SK-N-SH (cell line): Measurements from ENCODE around the gene WIZ. TPM values are rescaled to one million over a fixed set of nuclear protein-coding genes. Genes with fewer than 3 reads are reported as not detected.

Experiments used
- CTCF ChIA-PET: fragments of 300-600, 350-600 bp; formaldehyde crosslinking; extraction: SDS; loops from one replicate; lab custom pipeline; 2021; lab: Yijun Ruan, JAX
- POLR2A ChIA-PET: fragments of 350-600 bp; sonication (Branson Sonifier 250); formaldehyde crosslinking; extraction: SDS; loops from one replicate; lab custom pipeline; 2020; ENCODE audit warnings: antibody characterized with exemption, inconsistent platforms; lab: Yijun Ruan, JAX
- DNase-seq: peaks from one replicate; pipeline ENCODE4 v3.0.0; 2012
- H2AFZ ChIP-seq: fragments of 200-600 bp; sonication (generic); 2 replicates; pipeline ENCODE4 v1.8.1; 2016; ENCODE audit warnings: antibody characterized with exemption, mild to moderate bottlenecking, low read depth
- H3F3A ChIP-seq: fragments of 200-600 bp; sonication (generic); replicated peaks from 2 replicates; pipeline ENCODE3; 2016; ENCODE audit warnings: antibody characterized with exemption, mild to moderate bottlenecking; ENCODE audit not compliant: insufficient read depth
- H3K27ac ChIP-seq, 2 experiments: fragments of 200-500 bp in 1 of 2; fragments of 200-600 bp in 1 of 2; sonication (Bioruptor generic) in 1 of 2; sonication (generic), shearing (Covaris generic) in 1 of 2; 2 replicates each; pipeline versions ENCODE4 v1.5.1 to v1.6.1; 2014 to 2016; ENCODE audit warnings: low read depth in 2 of 2, inconsistent platforms in 1 of 2, low read length in 1 of 2, mild to moderate bottlenecking in 1 of 2, mixed read lengths in 1 of 2
- H3K27me3 ChIP-seq: fragments of 200-600 bp; sonication (generic), shearing (Covaris generic); 2 replicates; pipeline ENCODE4 v1.6.1; 2016; ENCODE audit warnings: mixed run types; ENCODE audit not compliant: insufficient read depth
- H3K36me3 ChIP-seq, 2 experiments: fragments of 200-500 bp in 1 of 2; fragments of 200-600 bp in 1 of 2; sonication (Bioruptor generic) in 1 of 2; sonication (generic) in 1 of 2; replicated peaks in 1 of 2; 2 replicates each; pipeline versions ENCODE3 to v1.5.1; 2014 to 2016; ENCODE audit warnings: low read length in 1 of 2, mild to moderate bottlenecking in 1 of 2; ENCODE audit not compliant: insufficient read depth in 2 of 2, control insufficient read depth in 1 of 2
- H3K4me1 ChIP-seq, 2 experiments: fragments of 200-500 bp in 1 of 2; fragments of 200-600 bp in 1 of 2; sonication (Bioruptor generic) in 1 of 2; sonication (generic), shearing (Covaris generic) in 1 of 2; 2 replicates each; pipeline versions ENCODE4 v1.5.1 to v1.6.1; 2014 to 2016; ENCODE audit warnings: low read depth in 1 of 2, low read length in 1 of 2, mixed run types in 1 of 2; ENCODE audit not compliant: insufficient read depth in 2 of 2, control insufficient read depth in 1 of 2
- H3K4me2 ChIP-seq: fragments of 200-600 bp; sonication (generic), shearing (Covaris generic); 2 replicates; pipeline ENCODE4 v1.6.1; 2017; ENCODE audit warnings: mixed run types
- H3K4me3 ChIP-seq, 2 experiments: fragments of 200-500 bp in 1 of 2; fragments of 200-600 bp in 1 of 2; sonication (Bioruptor generic) in 1 of 2; sonication (generic), shearing (Covaris generic) in 1 of 2; 2 replicates each; pipeline versions ENCODE4 v1.5.1 to v1.8.1; 2014 to 2016; ENCODE audit warnings: low read depth in 2 of 2, inconsistent platforms in 1 of 2, low read length in 1 of 2, mild to moderate bottlenecking in 1 of 2, mixed read lengths in 1 of 2, moderate library complexity in 1 of 2
- H3K79me2 ChIP-seq: fragments of 200-600 bp; sonication (generic); 2 replicates; pipeline ENCODE4 v1.8.1; 2017; ENCODE audit warnings: mild to moderate bottlenecking; ENCODE audit not compliant: insufficient read depth
- H3K9ac ChIP-seq: fragments of 200-600 bp; sonication (generic); 2 replicates; pipeline ENCODE4 v1.6.1; 2017; ENCODE audit warnings: mixed run types
- H3K9me2 ChIP-seq: fragments of 200-600 bp; sonication (generic); 2 replicates; pipeline ENCODE4 v1.6.1; 2017; ENCODE audit warnings: mixed run types
- H3K9me3 ChIP-seq: fragments of 200-600 bp; sonication (generic); 2 replicates; pipeline ENCODE4 v1.6.1; 2017; ENCODE audit warnings: mixed run types, mild to moderate bottlenecking, moderate library complexity
- H4K20me1 ChIP-seq: fragments of 200-600 bp; sonication (generic); 2 replicates; pipeline ENCODE4 v1.6.1; 2017; ENCODE audit warnings: mild to moderate bottlenecking, mixed run types; ENCODE audit not compliant: insufficient read depth
- CHD2 ChIP-seq: fragments of 150-350 bp; IDR thresholded peaks from 2 replicates; pipeline ENCODE4 v1.6.1; 2018; ENCODE audit warnings: low read length; ENCODE audit not compliant: partially characterized antibody
- CTCF ChIP-seq: fragments of 200-600 bp; sonication (generic); IDR thresholded peaks from 2 replicates; pipeline ENCODE4 v1.6.1; 2017; ENCODE audit warnings: antibody characterized with exemption, mild to moderate bottlenecking, moderate library complexity
- EP300 ChIP-seq, 2 experiments: IDR thresholded peaks; 2 replicates each; pipeline versions ENCODE4 v1.4.0 to v1.6.1; 2012; ENCODE audit warnings: borderline replicate concordance in 1 of 2, low read depth in 1 of 2, low read length in 1 of 2
- EZH2phosphoT487 ChIP-seq: fragments of 200-600 bp; sonication (generic); IDR thresholded peaks from 2 replicates; pipeline ENCODE4 v1.6.1; 2017; ENCODE audit warnings: low read depth, mixed run types, mild to moderate bottlenecking, antibody characterized with exemption, moderate library complexity, borderline replicate concordance
- FOSL2 ChIP-seq: IDR thresholded peaks from 2 replicates; pipeline ENCODE4 v1.4.0; 2012; ENCODE audit warnings: low read depth, mild to moderate bottlenecking, moderate library complexity, borderline replicate concordance
- FOXJ3 ChIP-seq: sonication (generic); formaldehyde crosslinking; IDR thresholded peaks from 2 replicates; pipeline ENCODE4 v1.5.1; 2020; ENCODE audit warnings: mild to moderate bottlenecking, missing genetic modification reagents
- FOXM1 ChIP-seq: IDR thresholded peaks from 2 replicates; pipeline ENCODE4 v1.4.0; 2012; ENCODE audit warnings: low read depth, mild to moderate bottlenecking
- GATA2 ChIP-seq: sonication (generic); formaldehyde crosslinking; IDR thresholded peaks from 2 replicates; pipeline ENCODE4 v1.5.0; 2020; ENCODE audit warnings: mild to moderate bottlenecking, missing genetic modification reagents
- JUND ChIP-seq: IDR thresholded peaks from 2 replicates; pipeline ENCODE4 v1.4.0; 2012
- MAX ChIP-seq: IDR thresholded peaks from 2 replicates; pipeline ENCODE4 v1.4.0; 2012; ENCODE audit warnings: low read depth
- MEF2A ChIP-seq: IDR thresholded peaks from 2 replicates; pipeline ENCODE4 v1.4.0; 2012; ENCODE audit warnings: low read depth, borderline replicate concordance
- NRF1 ChIP-seq: IDR thresholded peaks from 2 replicates; pipeline ENCODE4 v1.6.1; 2012; ENCODE audit warnings: low read depth, mild to moderate bottlenecking, low read length
- PBX3 ChIP-seq: IDR thresholded peaks from 2 replicates; pipeline ENCODE4; 2012
- RAD21 ChIP-seq: IDR thresholded peaks from 2 replicates; pipeline ENCODE4 v1.6.1; 2012; ENCODE audit warnings: mild to moderate bottlenecking, low read length
- RFX5 ChIP-seq: IDR thresholded peaks from 2 replicates; pipeline ENCODE4 v1.6.1; 2012; ENCODE audit warnings: mild to moderate bottlenecking, improper control_type of control experiment, low read length
- RXRA ChIP-seq: IDR thresholded peaks from 2 replicates; pipeline ENCODE4 v1.4.0; 2012; ENCODE audit warnings: low read depth, mild to moderate bottlenecking, borderline replicate concordance
- SIN3A ChIP-seq: IDR thresholded peaks from 2 replicates; pipeline ENCODE4 v1.6.1; 2012; ENCODE audit warnings: low read depth, mild to moderate bottlenecking, low read length, moderate library complexity, borderline replicate concordance
- SMC3 ChIP-seq: IDR thresholded peaks from 2 replicates; pipeline ENCODE4 v1.6.1; 2012; ENCODE audit warnings: low read depth, low read length, improper control_type of control experiment
- TAF1 ChIP-seq: IDR thresholded peaks from 2 replicates; pipeline ENCODE4 v1.6.1; 2012; ENCODE audit warnings: low read depth, mild to moderate bottlenecking, low read length, moderate library complexity, borderline replicate concordance
- TCF12 ChIP-seq: IDR thresholded peaks from 2 replicates; pipeline ENCODE4 v1.4.0; 2012
- TEAD4 ChIP-seq: IDR thresholded peaks from 2 replicates; pipeline ENCODE4 v1.4.0; 2012; ENCODE audit warnings: mild to moderate bottlenecking, borderline replicate concordance; ENCODE audit not compliant: insufficient read depth
- YY1 ChIP-seq: IDR thresholded peaks from 2 replicates; pipeline ENCODE4 v1.4.0; 2012; ENCODE audit warnings: low read depth, mild to moderate bottlenecking
- ZBTB33 ChIP-seq: IDR thresholded peaks from 2 replicates; pipeline ENCODE4 v1.4.0; 2012; ENCODE audit warnings: low read depth, borderline replicate concordance
- WGBS: methylation state at CpG from one replicate; pipeline ENCODE4 v1.1.6; 2017; ENCODE audit warnings: low lambda C conversion rate; 5-methylcytosine and 5-hydroxymethylcytosine counted together
- polyA plus RNA-seq, 3 experiments: library from polyadenylated mRNA; depleted of rRNA; stranded (reverse); fragments of >200 nt; gene quantifications; 2 replicates each; pipeline ENCODE4 v1.2.3, GENCODE V29; 2012

The WIZ gene
- polyA plus RNA-seq, 1 of the 3 experiments (the other 2 are of a cell fraction): 15.5 TPM

- Histone ChIP-seq H3F3A (no peaks in the 10 kb centered on the region), H3K4me1 (peaks cover 0 to 2% of the 10 kb centered on the region in 2 experiments; a peak in 2 of 4 replicates), H3K27me3 (no peaks in the 10 kb centered on the region), H3K36me3 (peaks cover 6 to 59% of the 10 kb centered on the region in 2 experiments), H3K79me2 (peaks cover 62% of the 10 kb centered on the region), H3K9ac (no peak overlapping the region), H3K9me3 (no peaks in the 10 kb centered on the region), H3K4me3 (no peak overlapping the region), H4K20me1 (peaks cover 67% of the 10 kb centered on the region), H3K27ac (no peak overlapping the region), H3K4me2 (no peak overlapping the region), H3K9me2 (no peaks in the 10 kb centered on the region), H2AFZ (no peak overlapping the region)
- no peak for DNase-seq
- POLR2A ChIA-PET: no interaction called here
- CTCF ChIA-PET: interaction anchor here (4.5 kb wide), 1 partner anchor 16 kb away, joined by 19 read pairs; the partner anchor contains the start of gene AKAP8L
- WGBS: 93% methylated on average over 11 of the region's 15 CpGs
- TF ChIP-seq MEF2A (no peak), RFX5 (no peak), SMC3 (no peak), FOSL2 (no peak), CTCF (no peak), SIN3A (no peak), FOXJ3 (CRISPR knock-in tag) (no peak), TCF12 (no peak)
Measured at GRCh38 chr19:15402411-15403150, 47.2 kb downstream of the WIZ start.

GRCh38 chr19:15401397-15401710 is 48.4 kb downstream of the WIZ start:
- Histone ChIP-seq H4K20me1 (peaks cover 55% of the 10 kb centered on the region), H3F3A (no peaks in the 10 kb centered on the region), H3K27me3 (no peaks in the 10 kb centered on the region), H3K9me2 (no peaks in the 10 kb centered on the region), H3K4me2 (no peak overlapping the region), H3K9ac (no peak overlapping the region), H2AFZ (no peak overlapping the region), H3K9me3 (no peaks in the 10 kb centered on the region), H3K36me3 (peaks cover 5 to 71% of the 10 kb centered on the region in 2 experiments), H3K27ac (no peak overlapping the region), H3K79me2 (peaks cover 55% of the 10 kb centered on the region), H3K4me1 (no peaks in the 10 kb centered on the region; a peak in 1 of 4 replicates), H3K4me3 (no peak overlapping the region)
- 98% methylated on average over 11 of the region's 17 CpGs for whole genome bisulfite sequencing
- POLR2A ChIA-PET: interaction anchor here (1.6 kb wide), 1 partner anchor 21 kb away, joined by 5 read pairs; the partner anchor contains the start of gene AKAP8
- TF ChIP-seq SMC3 (no peak), MAX (no peak), NRF1 (no peak), TAF1 (no peak), EP300 (IDR thresholded peaks at IDR 0.05; ENCODE audit: borderline replicate concordance in 1 of 2, low read depth in 1 of 2, low read length in 1 of 2) (no peak), EZH2phosphoT487 (no peak), FOXJ3 (CRISPR knock-in tag) (no peak), ZBTB33 (no peak), RAD21 (no peak), RFX5 (no peak), GATA2 (CRISPR knock-in tag) (no peak), TCF12 (no peak), RXRA (no peak), TEAD4 (no peak), FOXM1 (no peak), CHD2 (no peak), YY1 (no peak), JUND (no peak), PBX3 (no peak)
- DNase-seq: no peak
- CTCF ChIA-PET: interaction anchor here (0.9 kb wide), 1 partner anchor 300 kb away, joined by 3 read pairs; no protein-coding TSS in a partner anchor
